HCT116 (cell line): ENCODE measurements around the gene TOPAZ1. TPM values are rescaled to one million over a fixed set of nuclear protein-coding genes. Genes with fewer than 3 reads are reported as not detected.

ENCODE experiments used
- ATAC-seq: fragments of 200-7000 bp; cut with Tn5 transposase; 2 replicates; pipeline ENCODE4 v1.9.1; 2020; ENCODE audit warnings: mild to moderate bottlenecking, moderate library complexity
- BruUV-seq: library from RNA; stranded (reverse); fragments of 400-500 nt; replicated peaks from 2 replicates; lab custom pipeline; 2021; lab: Mats Ljungman, UMichigan
- CTCF ChIA-PET: fragments of 300-600 bp; sonication (Branson Sonifier 250); formaldehyde crosslinking; loops from one replicate; lab custom pipeline; 2021; ENCODE audit warnings: antibody characterized with exemption; lab: Charles Lee
- POLR2A ChIA-PET: fragments of 300-600, 350-600 bp; sonication (Branson Sonifier 250); formaldehyde crosslinking; loops from one replicate; lab custom pipeline; 2021; ENCODE audit warnings: antibody characterized with exemption; lab: Charles Lee
- RAD21 ChIA-PET, 2 experiments: fragments of 300-600 bp; sonication (Branson Sonifier 250); formaldehyde crosslinking; loops; one replicate each; lab custom pipeline; 2023; ENCODE audit warnings: low total read pairs in 2 of 2; ENCODE audit not compliant: uncharacterized antibody in 2 of 2, unreplicated experiment in 2 of 2, low non-redundant PET in 1 of 2; lab: Charles Lee
- DNase-seq: peaks from one replicate; pipeline ENCODE4 v3.0.0-alpha.2; 2010; ENCODE audit warnings: low read depth, low spot score
- H2AFZ ChIP-seq: fragments of 200-600 bp; shearing (Covaris generic), sonication (generic); 2 replicates; pipeline ENCODE4 v1.6.1; 2017; ENCODE audit warnings: low read depth, mixed run types, mixed read lengths, antibody characterized with exemption, low read length; ENCODE audit not compliant: poor library complexity, severe bottlenecking
- H3K27ac ChIP-seq: 2 replicates; pipeline ENCODE4 v1.5.1; 2012; ENCODE audit warnings: low read depth, low read length
- H3K27me3 ChIP-seq: fragments of 200-600 bp; sonication (generic); 2 replicates; pipeline ENCODE4 v1.6.1; 2016; ENCODE audit warnings: mixed run types, low read length, mixed read lengths; ENCODE audit not compliant: insufficient read depth
- H3K36me3 ChIP-seq, 2 experiments: fragments of 200-500 bp in 1 of 2; fragments of 200-600 bp in 1 of 2; sonication (Bioruptor generic) in 1 of 2; sonication (generic) in 1 of 2; 2 replicates each; pipeline versions ENCODE4 v1.5.1 to v1.6.1; 2014 to 2016; ENCODE audit warnings: low read length in 2 of 2, inconsistent platforms in 1 of 2, mixed read lengths in 1 of 2, mixed run types in 1 of 2; ENCODE audit not compliant: insufficient read depth in 2 of 2, control insufficient read depth in 1 of 2
- H3K4me1 ChIP-seq, 2 experiments: fragments of 200-600 bp in 1 of 2; sonication (generic) in 1 of 2; 2 replicates each; pipeline versions ENCODE4 v1.5.1 to v1.6.1; 2012 to 2017; ENCODE audit warnings: low read length in 2 of 2, inconsistent platforms in 1 of 2, mild to moderate bottlenecking in 1 of 2, mixed read lengths in 1 of 2, mixed run types in 1 of 2, moderate library complexity in 1 of 2; ENCODE audit not compliant: insufficient read depth in 2 of 2, control insufficient read depth in 1 of 2
- H3K4me2 ChIP-seq: fragments of 200-600 bp; sonication (generic); 2 replicates; pipeline ENCODE4 v1.6.1; 2017; ENCODE audit warnings: mixed run types, low read length, mixed read lengths
- H3K4me3 ChIP-seq, 2 experiments: fragments of 200-600 bp in 1 of 2; sonication (generic) in 1 of 2; replicated peaks in 1 of 2; 2 replicates each; pipeline ENCODE4 v1.5.1; 2011 to 2016; ENCODE audit warnings: low read length in 2 of 2, control low read depth in 1 of 2, low read depth in 1 of 2, mild to moderate bottlenecking in 1 of 2, mixed read lengths in 1 of 2, mixed run types in 1 of 2
- H3K79me2 ChIP-seq: fragments of 200-600 bp; sonication (generic); 2 replicates; pipeline ENCODE4 v1.6.1; 2017; ENCODE audit warnings: mild to moderate bottlenecking, mixed run types, low read length, moderate library complexity, mixed read lengths; ENCODE audit not compliant: insufficient read depth
- H3K9ac ChIP-seq: fragments of 200-600 bp; sonication (generic); 2 replicates; pipeline ENCODE4 v1.6.1; 2016; ENCODE audit warnings: low read length, mixed read lengths
- H3K9me2 ChIP-seq: fragments of 200-600 bp; sonication (generic), shearing (Covaris generic); 2 replicates; pipeline ENCODE4 v1.6.1; 2017; ENCODE audit warnings: mixed run types, mild to moderate bottlenecking, moderate library complexity; ENCODE audit not compliant: insufficient read depth
- H3K9me3 ChIP-seq, 2 experiments: fragments of 200-500 bp in 1 of 2; fragments of 200-600 bp in 1 of 2; sonication (Bioruptor generic) in 1 of 2; sonication (generic) in 1 of 2; 2 replicates each; pipeline ENCODE4 v1.6.1; 2014 to 2017; ENCODE audit warnings: low read length in 2 of 2, mixed read lengths in 2 of 2, inconsistent platforms in 1 of 2, low read depth in 1 of 2, mild to moderate bottlenecking in 1 of 2, mixed run types in 1 of 2, moderate library complexity in 1 of 2; ENCODE audit not compliant: control insufficient read depth in 1 of 2, insufficient read depth in 1 of 2
- H4K20me1 ChIP-seq: fragments of 200-600 bp; sonication (generic), shearing (Covaris generic); 2 replicates; pipeline ENCODE4 v1.6.1; 2017; ENCODE audit warnings: mixed run types, mild to moderate bottlenecking, moderate library complexity; ENCODE audit not compliant: insufficient read depth
- CBX3 ChIP-seq: IDR thresholded peaks from 2 replicates; pipeline ENCODE4 v1.6.1; 2012; ENCODE audit warnings: low read depth
- CTCF ChIP-seq, 3 experiments: fragments of 200-600 bp in 1 of 3; sonication (generic) in 1 of 3; IDR thresholded peaks in 2 of 3; conservative IDR thresholded peaks in 1 of 3; 2 replicates each; pipeline ENCODE4 v1.5.1; 2012 to 2017; ENCODE audit warnings: low read depth in 2 of 3, low read length in 2 of 3, antibody characterized with exemption in 1 of 3, borderline replicate concordance in 1 of 3, control low read depth in 1 of 3, mild to moderate bottlenecking in 1 of 3, mixed read lengths in 1 of 3, mixed run types in 1 of 3, moderate library complexity in 1 of 3; ENCODE audit not compliant: insufficient read depth in 1 of 3
- EZH2phosphoT487 ChIP-seq: fragments of 200-600 bp; IDR thresholded peaks from 2 replicates; pipeline ENCODE4 v1.6.1; 2018; ENCODE audit warnings: antibody characterized with exemption, borderline replicate concordance
- YY1 ChIP-seq: IDR thresholded peaks from 2 replicates; pipeline ENCODE4 v1.6.1; 2011; ENCODE audit warnings: low read length, low read depth, moderate library complexity, mild to moderate bottlenecking; ENCODE audit not compliant: insufficient replicate concordance; ENCODE audit errors: extremely low read depth
- ZNF274 ChIP-seq: fragments of 200-500 bp; sonication (Bioruptor generic); IDR thresholded peaks from 2 replicates; pipeline ENCODE4 v1.6.1; 2014; ENCODE audit warnings: mild to moderate bottlenecking, low read depth, low read length, inconsistent platforms
- intact Hi-C: fragments of 100-400 bp; cut with micrococcal nuclease; formaldehyde crosslinking; loops from 2 replicates; pipeline ENCODE4 v1.10.0; 2022
- total RNA-seq: library from RNA; stranded (reverse); gene quantifications from one replicate; pipeline ENCODE4 v1.2.1, GENCODE V29; 2021; ENCODE audit not compliant: unreplicated experiment
- TF ChIP-seq, protein P1 (sequence below): IDR thresholded peaks from 2 replicates; pipeline ENCODE4 v1.6.1; 2012
- TF ChIP-seq, protein P2 (sequence below): IDR thresholded peaks from 2 replicates; pipeline ENCODE4 v1.6.1; 2012
- TF ChIP-seq, protein P3 (sequence below): IDR thresholded peaks from 2 replicates; pipeline ENCODE4 v1.6.1; 2011; ENCODE audit warnings: mild to moderate bottlenecking, low read length, moderate library complexity; ENCODE audit not compliant: insufficient replicate concordance; ENCODE audit errors: extremely low read depth

TOPAZ1 gene
- total RNA-seq, 1 experiment from 2014 or later, result not detected

DNA sequence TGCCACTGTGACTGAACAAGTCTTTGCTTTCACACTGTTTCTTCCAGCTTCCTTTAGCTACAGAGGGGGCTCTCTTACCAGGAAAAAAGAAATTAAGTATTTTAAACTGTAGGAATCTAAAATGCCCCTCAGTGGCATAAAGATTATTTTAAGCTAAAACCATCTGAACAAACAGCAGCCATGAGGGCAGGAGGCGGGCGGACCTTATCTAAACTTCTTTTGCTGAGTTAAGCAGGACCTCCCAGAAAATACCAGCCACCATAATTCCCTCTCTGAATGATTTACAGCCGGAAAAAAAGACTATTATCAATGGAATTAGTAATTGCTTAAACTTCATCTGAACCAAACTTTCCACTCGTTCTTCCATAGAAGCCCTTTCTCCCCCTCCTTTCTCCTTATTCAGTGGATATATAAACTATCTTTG lies 5.2 kb upstream of the TOPAZ1 start (continued):
- TF ChIP-seq, protein P1, sequence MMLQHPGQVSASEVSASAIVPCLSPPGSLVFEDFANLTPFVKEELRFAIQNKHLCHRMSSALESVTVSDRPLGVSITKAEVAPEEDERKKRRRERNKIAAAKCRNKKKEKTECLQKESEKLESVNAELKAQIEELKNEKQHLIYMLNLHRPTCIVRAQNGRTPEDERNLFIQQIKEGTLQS, result no peak
- TF ChIP-seq, protein P2, sequence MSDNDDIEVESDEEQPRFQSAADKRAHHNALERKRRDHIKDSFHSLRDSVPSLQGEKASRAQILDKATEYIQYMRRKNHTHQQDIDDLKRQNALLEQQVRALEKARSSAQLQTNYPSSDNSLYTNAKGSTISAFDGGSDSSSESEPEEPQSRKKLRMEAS, result no peak
- TF ChIP-seq EZH2phosphoT487, result no peak

- ATAC-seq (no peak), DNase-seq (no peak)
- H3K27ac ChIP-seq, result no peak overlapping the region
- no TSS peak for BruUV-seq
- peaks cover 2 to 11% of the 10 kb centered on the region in 2 experiments; a peak in 2 of 4 replicates for H3K4me1 ChIP-seq
- no peaks in the 10 kb centered on the region for H3K27me3 ChIP-seq
- H3K9me2 ChIP-seq, result no peaks in the 10 kb centered on the region
- ChIA-PET POLR2A (no interaction called here), RAD21 (no interaction called here), CTCF (interaction anchor here (0.5 to 1.2 kb wide), 2 partner anchors 358 to 470 kb away, joined by 3 read pairs; no protein-coding TSS in a partner anchor)
- no peaks in the 10 kb centered on the region for H4K20me1 ChIP-seq
- no peaks in the 10 kb centered on the region for H3K79me2 ChIP-seq
- TF ChIP-seq ZNF274, result no peak
- TF ChIP-seq, protein P3, sequence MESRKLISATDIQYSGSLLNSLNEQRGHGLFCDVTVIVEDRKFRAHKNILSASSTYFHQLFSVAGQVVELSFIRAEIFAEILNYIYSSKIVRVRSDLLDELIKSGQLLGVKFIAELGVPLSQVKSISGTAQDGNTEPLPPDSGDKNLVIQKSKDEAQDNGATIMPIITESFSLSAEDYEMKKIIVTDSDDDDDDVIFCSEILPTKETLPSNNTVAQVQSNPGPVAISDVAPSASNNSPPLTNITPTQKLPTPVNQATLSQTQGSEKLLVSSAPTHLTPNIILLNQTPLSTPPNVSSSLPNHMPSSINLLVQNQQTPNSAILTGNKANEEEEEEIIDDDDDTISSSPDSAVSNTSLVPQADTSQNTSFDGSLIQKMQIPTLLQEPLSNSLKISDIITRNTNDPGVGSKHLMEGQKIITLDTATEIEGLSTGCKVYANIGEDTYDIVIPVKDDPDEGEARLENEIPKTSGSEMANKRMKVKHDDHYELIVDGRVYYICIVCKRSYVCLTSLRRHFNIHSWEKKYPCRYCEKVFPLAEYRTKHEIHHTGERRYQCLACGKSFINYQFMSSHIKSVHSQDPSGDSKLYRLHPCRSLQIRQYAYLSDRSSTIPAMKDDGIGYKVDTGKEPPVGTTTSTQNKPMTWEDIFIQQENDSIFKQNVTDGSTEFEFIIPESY, result no peak
- no peak for TF ChIP-seq CTCF (IDR thresholded peaks at IDR 0.05 in 2 of 3, conservative IDR thresholded peaks at IDR 0.05 in 1 of 3; ENCODE audit: borderline replicate concordance in 1 of 3, insufficient read depth in 1 of 3, low read depth in 2 of 3, low read length in 2 of 3)
- TF ChIP-seq CBX3, result no peak
- no peak for TF ChIP-seq YY1
- no peak overlapping the region for H3K4me3 ChIP-seq
- H3K9me3 ChIP-seq, result no peaks in the 10 kb centered on the region
- H3K9ac ChIP-seq, result no peak overlapping the region
- no peak overlapping the region for H2AFZ ChIP-seq
- no peak overlapping the region for H3K4me2 ChIP-seq
- H3K36me3 ChIP-seq, result no peaks in the 10 kb centered on the region
- intact Hi-C loops, result no loop called here
These were observed 4.5 kb upstream of the TOPAZ1 start for GRCh38 chr3:44237161-44237560.
